ENCODE results near the gene ARHGAP33. TPM values are rescaled to one million over a fixed set of nuclear protein-coding genes. Genes with fewer than 3 reads are reported as not detected.
"Not testable (repeated sequence)": the region's sequence is repeated elsewhere in the genome, so short reads cannot be mapped to it uniquely, and the experiment has no call there.

ARHGAP33 gene
- total RNA-seq, 1 experiment from 2014 or later: 39.6 TPM

GRCh38 chr19:35768082-35768421, 7.3 kb upstream of the ARHGAP33 start:
- CTCF ChIA-PET: no interaction called here
- Histone ChIP-seq H3K4me1 (ENCODE audit: insufficient read depth, low read length, poor library complexity, severe bottlenecking) (no peaks in the 10 kb centered on the region), H3K9me3 (ENCODE audit: low read depth, low read length, poor library complexity, severe bottlenecking) (no peaks in the 10 kb centered on the region), H3K27me3 (replicated peaks; ENCODE audit: insufficient read depth, low read depth, low read length, poor library complexity) (no peaks in the 10 kb centered on the region), H3K36me3 (ENCODE audit: insufficient read depth, low read length, poor library complexity, severe bottlenecking) (peaks cover 14% of the 10 kb centered on the region), H3K27ac (ENCODE audit: low read depth, low read length, poor library complexity, severe bottlenecking) (no peak overlapping the region), H3K4me3 (ENCODE audit: low read depth, low read length, poor library complexity, severe bottlenecking) (no peak overlapping the region)
- DNase-seq (ENCODE audit: low spot score): no peak
- POLR2A ChIA-PET (ENCODE audit: low non-redundant PET): no interaction called here
- no TSS peak for BruUV-seq (replicated peaks)
- intact Hi-C loops (cut with micrococcal nuclease; ENCODE audit: unreplicated experiment): no loop called here
- TF ChIP-seq EZH2 (IDR thresholded peaks at IDR 0.05; ENCODE audit: borderline replicate concordance, low read depth, low read length, poor library complexity, severe bottlenecking) (no peak), CTCF (conservative IDR thresholded peaks at IDR 0.05; ENCODE audit: low read depth, low read length) (no peak)

GRCh38 chr19:35772362-35772761, 3.0 kb upstream of the ARHGAP33 start:
- intact Hi-C loops (cut with micrococcal nuclease; ENCODE audit: unreplicated experiment); POLR2A ChIA-PET (ENCODE audit: low non-redundant PET); H3K27me3 ChIP-seq (replicated peaks; ENCODE audit: insufficient read depth, low read depth, low read length, poor library complexity); BruUV-seq (replicated peaks); H3K4me3 ChIP-seq (ENCODE audit: low read depth, low read length, poor library complexity, severe bottlenecking); H3K36me3 ChIP-seq (ENCODE audit: insufficient read depth, low read length, poor library complexity, severe bottlenecking); DNase-seq (ENCODE audit: low spot score); CTCF ChIA-PET; H3K27ac ChIP-seq (ENCODE audit: low read depth, low read length, poor library complexity, severe bottlenecking); H3K9me3 ChIP-seq (ENCODE audit: low read depth, low read length, poor library complexity, severe bottlenecking): not testable (repeated sequence)
- peaks cover 13% of the 10 kb centered on the region for H3K4me1 ChIP-seq (ENCODE audit: insufficient read depth, low read length, poor library complexity, severe bottlenecking)

- TF ChIP-seq CTCF (conservative IDR thresholded peaks at IDR 0.05; ENCODE audit: low read depth, low read length) (no peak), EZH2 (IDR thresholded peaks at IDR 0.05; ENCODE audit: borderline replicate concordance, low read depth, low read length, poor library complexity, severe bottlenecking) (no peak)
- Histone ChIP-seq H3K27ac (ENCODE audit: low read depth, low read length, poor library complexity, severe bottlenecking) (no peak overlapping the region), H3K36me3 (ENCODE audit: insufficient read depth, low read length, poor library complexity, severe bottlenecking) (peaks cover 6% of the 10 kb centered on the region), H3K4me3 (ENCODE audit: low read depth, low read length, poor library complexity, severe bottlenecking) (no peak overlapping the region), H3K4me1 (ENCODE audit: insufficient read depth, low read length, poor library complexity, severe bottlenecking) (peaks cover 13% of the 10 kb centered on the region), H3K9me3 (ENCODE audit: low read depth, low read length, poor library complexity, severe bottlenecking) (no peaks in the 10 kb centered on the region), H3K27me3 (replicated peaks; ENCODE audit: insufficient read depth, low read depth, low read length, poor library complexity) (no peaks in the 10 kb centered on the region)
- BruUV-seq (replicated peaks): no TSS peak
- CTCF ChIA-PET: interaction anchor here (0.7 kb wide), 1 partner anchor 13 kb away, joined by 3 read pairs; no protein-coding TSS in a partner anchor
- POLR2A ChIA-PET (ENCODE audit: low non-redundant PET): interaction anchor here (0.6 kb wide), 2 partner anchors 47 to 223 kb away, joined by 4 to 5 read pairs; no protein-coding TSS in a partner anchor
- intact Hi-C loops (cut with micrococcal nuclease; ENCODE audit: unreplicated experiment): no loop called here
- no peak for DNase-seq (ENCODE audit: low spot score)
Measured at GRCh38 chr19:35773020-35773806, 2.2 kb upstream of the ARHGAP33 start.

Data from A673 (cell line).